ENCODE data around the gene CNTN4.
A peak's percentile ranks its signal among the peaks of the same experiment; 100 is the strongest.

The CNTN4 gene

DNA sequence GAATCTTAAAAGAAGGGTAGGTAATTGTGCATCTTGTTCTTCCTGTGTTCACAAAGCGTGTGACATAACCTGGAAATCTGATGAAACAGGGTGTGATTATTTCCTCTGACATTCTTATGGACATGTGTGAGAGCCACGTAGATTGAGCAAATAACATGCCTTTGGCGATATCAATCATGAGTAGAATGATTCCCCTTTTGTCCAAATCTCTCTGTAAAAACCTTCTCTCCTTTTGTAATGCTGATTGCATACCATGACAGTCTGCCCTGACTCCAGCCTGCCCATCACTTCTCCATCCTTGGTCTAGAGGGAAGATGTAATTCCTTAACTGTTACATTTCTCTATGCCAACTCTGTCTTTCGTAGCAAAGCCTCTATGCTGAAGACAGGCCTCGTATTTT, 896.5 kb downstream of the CNTN4 start:
- Histone ChIP-seq H3K36me3 (ENCODE audit: control insufficient read depth, insufficient read depth, low read length) (no peaks in the 10 kb centered on the region), H3K4me3 (replicated peaks; ENCODE audit: low read depth, low read length) (no peak overlapping the region), H3K27me3 (replicated peaks; ENCODE audit: control insufficient read depth, insufficient read depth, low read length) (no peaks in the 10 kb centered on the region)
- TF ChIP-seq, protein P1, sequence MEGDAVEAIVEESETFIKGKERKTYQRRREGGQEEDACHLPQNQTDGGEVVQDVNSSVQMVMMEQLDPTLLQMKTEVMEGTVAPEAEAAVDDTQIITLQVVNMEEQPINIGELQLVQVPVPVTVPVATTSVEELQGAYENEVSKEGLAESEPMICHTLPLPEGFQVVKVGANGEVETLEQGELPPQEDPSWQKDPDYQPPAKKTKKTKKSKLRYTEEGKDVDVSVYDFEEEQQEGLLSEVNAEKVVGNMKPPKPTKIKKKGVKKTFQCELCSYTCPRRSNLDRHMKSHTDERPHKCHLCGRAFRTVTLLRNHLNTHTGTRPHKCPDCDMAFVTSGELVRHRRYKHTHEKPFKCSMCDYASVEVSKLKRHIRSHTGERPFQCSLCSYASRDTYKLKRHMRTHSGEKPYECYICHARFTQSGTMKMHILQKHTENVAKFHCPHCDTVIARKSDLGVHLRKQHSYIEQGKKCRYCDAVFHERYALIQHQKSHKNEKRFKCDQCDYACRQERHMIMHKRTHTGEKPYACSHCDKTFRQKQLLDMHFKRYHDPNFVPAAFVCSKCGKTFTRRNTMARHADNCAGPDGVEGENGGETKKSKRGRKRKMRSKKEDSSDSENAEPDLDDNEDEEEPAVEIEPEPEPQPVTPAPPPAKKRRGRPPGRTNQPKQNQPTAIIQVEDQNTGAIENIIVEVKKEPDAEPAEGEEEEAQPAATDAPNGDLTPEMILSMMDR (IDR thresholded peaks at IDR 0.05; ENCODE audit: insufficient read depth, low read length, poor library complexity, severe bottlenecking): no peak
- no peak for DNase-seq (ENCODE audit: extremely low read depth, insufficient read length)

DNA sequence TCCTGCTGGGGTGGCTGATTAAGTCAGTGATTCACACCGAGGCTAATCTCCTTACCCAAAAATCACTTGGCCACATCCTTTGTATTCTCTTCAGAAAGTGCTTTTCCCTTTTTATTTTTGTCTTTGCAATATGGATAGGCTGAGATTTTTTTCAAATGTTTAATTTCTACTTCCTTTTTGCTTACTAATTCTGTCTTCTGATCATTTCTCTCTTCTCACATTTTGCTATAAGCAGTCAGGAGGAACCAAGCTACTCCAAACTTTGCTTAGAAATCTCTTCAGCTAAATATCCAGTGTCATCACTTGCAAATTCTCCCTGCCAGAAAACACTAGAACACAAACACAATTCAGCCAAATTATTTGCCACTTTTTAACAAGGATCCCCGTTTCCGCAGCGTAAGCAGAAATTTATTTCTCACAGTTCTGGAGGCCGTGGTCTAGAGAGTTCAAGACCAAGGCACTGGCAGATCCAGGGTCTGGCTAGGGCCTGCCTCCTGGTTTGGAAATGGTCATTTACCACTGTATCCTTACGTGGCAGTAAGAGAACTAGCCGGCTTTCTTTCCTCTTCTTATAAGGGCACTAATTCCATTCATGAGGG, 906.6 kb downstream of the CNTN4 start:
- DNase-seq (ENCODE audit: extremely low read depth, insufficient read length): no peak
- Histone ChIP-seq H3K4me3 (replicated peaks; ENCODE audit: low read depth, low read length) (no peak overlapping the region), H3K36me3 (ENCODE audit: control insufficient read depth, insufficient read depth, low read length) (no peaks in the 10 kb centered on the region), H3K27me3 (replicated peaks; ENCODE audit: control insufficient read depth, insufficient read depth, low read length) (no peaks in the 10 kb centered on the region; the same call in 1 of the 2 replicates)
- TF ChIP-seq, protein P1 (IDR thresholded peaks at IDR 0.05; ENCODE audit: insufficient read depth, low read length, poor library complexity, severe bottlenecking): no peak

DNA sequence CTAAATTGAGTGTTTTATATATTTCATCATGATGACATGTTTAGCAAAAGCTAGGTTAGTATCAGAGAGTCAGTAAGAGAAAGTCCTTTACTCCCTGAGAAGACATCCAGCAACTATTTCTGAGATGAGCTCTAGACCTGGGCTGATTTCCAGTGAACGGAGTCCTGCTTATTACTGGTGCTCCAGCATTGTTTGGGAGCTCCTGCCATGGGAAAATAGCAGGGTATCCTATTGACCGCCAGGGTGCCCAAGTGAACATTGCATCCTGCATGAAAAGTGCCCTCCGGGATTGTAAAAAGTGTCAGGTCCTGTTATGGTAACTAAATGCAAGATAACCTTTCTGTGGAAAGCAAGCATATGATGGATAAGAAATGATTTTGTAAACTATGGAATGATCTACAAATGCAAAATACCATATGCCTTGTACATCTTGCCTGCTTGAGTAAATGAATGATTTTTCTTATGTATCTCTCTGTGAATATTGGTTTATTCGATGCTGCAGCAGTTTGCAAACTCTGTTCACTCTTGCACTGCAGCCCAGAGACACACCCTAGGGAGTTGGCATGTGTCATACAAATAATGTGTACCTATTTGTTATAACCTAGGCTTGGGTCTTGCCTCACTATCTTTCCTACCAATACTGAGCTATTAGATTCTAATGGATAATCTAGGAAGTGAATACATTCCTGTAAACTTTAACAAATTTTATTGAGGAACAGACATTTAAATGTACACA, 914.8 kb downstream of the CNTN4 start:
- no peaks in the 10 kb centered on the region; the same call in 1 of the 2 replicates for H3K27me3 ChIP-seq (replicated peaks; ENCODE audit: control insufficient read depth, insufficient read depth, low read length)
- H3K4me3 ChIP-seq (replicated peaks; ENCODE audit: low read depth, low read length): no peak overlapping the region
- no peaks in the 10 kb centered on the region for H3K36me3 ChIP-seq (ENCODE audit: control insufficient read depth, insufficient read depth, low read length)
- no peak for DNase-seq (ENCODE audit: extremely low read depth, insufficient read length)
- TF ChIP-seq, protein P1 (IDR thresholded peaks at IDR 0.05; ENCODE audit: insufficient read depth, low read length, poor library complexity, severe bottlenecking): no peak

DNA sequence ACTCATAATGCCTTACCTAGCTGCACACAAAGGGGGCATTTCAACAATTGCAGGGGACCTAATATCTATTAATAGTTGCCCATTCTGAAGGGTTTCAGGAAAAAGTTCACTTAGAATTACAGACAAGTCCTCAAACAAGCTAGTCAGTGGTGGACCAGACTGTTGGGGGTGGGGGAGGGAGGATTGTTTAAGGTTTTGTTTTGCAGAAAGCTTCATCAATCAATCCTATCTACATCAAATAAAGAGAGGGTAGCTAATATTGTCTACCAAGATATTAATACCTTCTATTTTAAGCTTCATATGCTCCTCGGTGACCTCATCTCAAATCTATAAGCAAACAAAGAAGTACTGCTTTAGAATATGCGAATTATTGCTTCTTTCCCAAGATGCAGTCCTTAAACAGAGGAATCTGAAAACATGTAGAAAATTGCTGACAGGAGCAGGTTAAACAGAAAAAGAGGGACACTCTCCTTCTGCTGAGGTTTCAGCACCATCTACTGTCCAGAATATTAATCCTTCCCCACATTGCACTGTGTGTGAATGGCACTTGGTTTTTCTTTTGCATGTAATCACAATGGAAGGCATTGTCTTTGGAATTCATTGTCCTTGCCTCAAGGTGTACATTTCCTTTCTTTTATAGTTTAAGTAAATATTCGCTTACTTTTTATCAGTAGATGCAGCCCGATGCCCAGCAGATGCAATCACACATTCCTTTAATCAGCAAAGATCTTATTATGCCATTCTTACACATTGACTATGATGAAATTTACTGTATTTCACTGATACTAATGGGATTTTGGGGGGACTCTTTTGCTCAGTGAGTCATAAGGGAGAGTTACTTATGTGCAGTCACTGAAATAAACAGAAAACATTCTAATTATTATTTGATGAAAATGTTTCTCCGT, 916.8 kb downstream of the CNTN4 start:
- Histone ChIP-seq H3K27me3 (replicated peaks; ENCODE audit: control insufficient read depth, insufficient read depth, low read length) (no peaks in the 10 kb centered on the region), H3K36me3 (ENCODE audit: control insufficient read depth, insufficient read depth, low read length) (no peaks in the 10 kb centered on the region), H3K4me3 (replicated peaks; ENCODE audit: low read depth, low read length) (no peak overlapping the region)
- peak; percentile 15 for DNase-seq (ENCODE audit: extremely low read depth, insufficient read length)
- TF ChIP-seq, protein P1 (IDR thresholded peaks at IDR 0.05; ENCODE audit: insufficient read depth, low read length, poor library complexity, severe bottlenecking): peak; percentile 59

DNA sequence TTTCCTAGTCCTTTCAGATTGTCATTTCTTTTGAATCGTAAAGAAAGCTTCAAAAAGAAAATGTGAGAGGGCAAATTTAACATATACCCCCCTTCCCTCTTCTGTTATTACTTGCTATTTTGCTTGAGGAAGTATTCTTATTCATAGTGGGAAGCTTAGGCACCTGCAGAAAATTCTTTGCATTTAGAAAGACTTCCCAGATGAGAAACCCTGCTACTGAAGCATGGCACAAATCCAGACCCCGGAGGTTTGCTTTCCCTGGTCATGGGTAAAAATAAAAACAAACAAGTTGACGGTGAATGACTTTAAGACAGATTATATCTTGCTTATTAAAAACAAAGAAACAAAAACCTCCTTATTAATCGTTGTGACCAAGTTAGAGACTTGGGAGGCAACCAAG, 917.6 kb downstream of the CNTN4 start:
- no peak for DNase-seq (ENCODE audit: extremely low read depth, insufficient read length)
- H3K27me3 ChIP-seq (replicated peaks; ENCODE audit: control insufficient read depth, insufficient read depth, low read length): no peaks in the 10 kb centered on the region
- TF ChIP-seq, protein P1 (IDR thresholded peaks at IDR 0.05; ENCODE audit: insufficient read depth, low read length, poor library complexity, severe bottlenecking): no peak
- H3K4me3 ChIP-seq (replicated peaks; ENCODE audit: low read depth, low read length): no peak overlapping the region
- no peaks in the 10 kb centered on the region for H3K36me3 ChIP-seq (ENCODE audit: control insufficient read depth, insufficient read depth, low read length)

Data from GM06990 (cell line).